PFSK-1 (cell line): Measurements from ENCODE around the gene TRIM32.

Source experiments
- FOXP2 ChIP-seq: optimal IDR thresholded peaks from 2 replicates; pipeline ENCODE3; 2011; ENCODE audit warnings: borderline replicate concordance, control low read depth, inconsistent platforms; ENCODE audit not compliant: insufficient read depth; ENCODE audit errors: extremely low read length, extremely low read depth
- POLR2AphosphoS5 ChIP-seq: IDR thresholded peaks from 2 replicates; pipeline ENCODE4 v1.6.1; 2012; ENCODE audit warnings: low read depth, mild to moderate bottlenecking, control low read depth, low read length, moderate library complexity
- REST ChIP-seq, 2 experiments: IDR thresholded peaks; 2 replicates each; pipeline versions ENCODE4 v1.6.1 to v1.8.0; 2011 to 2012; ENCODE audit warnings: low read depth in 2 of 2, low read length in 2 of 2, control low read depth in 1 of 2, inconsistent platforms in 1 of 2, mild to moderate bottlenecking in 1 of 2, moderate library complexity in 1 of 2; ENCODE audit not compliant: insufficient read depth in 1 of 2
- SIN3A ChIP-seq: IDR thresholded peaks from 2 replicates; pipeline ENCODE4 v1.6.1; 2012; ENCODE audit warnings: mild to moderate bottlenecking, low read length, moderate library complexity, borderline replicate concordance; ENCODE audit not compliant: insufficient read depth
- TAF1 ChIP-seq: IDR thresholded peaks from 2 replicates; pipeline ENCODE4 v1.6.1; 2012; ENCODE audit warnings: low read length, control low read depth, borderline replicate concordance; ENCODE audit not compliant: insufficient read depth

Gene TRIM32

GRCh38 chr9:116674210-116674980 lies 12.7 kb upstream of the TRIM32 start:
- no peak for TF ChIP-seq POLR2AphosphoS5
- no peak for TF ChIP-seq FOXP2
- TF ChIP-seq TAF1, result no peak
- TF ChIP-seq SIN3A, result no peak
- no peak for TF ChIP-seq REST (IDR thresholded peaks at IDR 0.05; ENCODE audit: insufficient read depth in 1 of 2, low read depth in 2 of 2, low read length in 2 of 2)

- no peak for TF ChIP-seq POLR2AphosphoS5
- TF ChIP-seq REST (IDR thresholded peaks at IDR 0.05; ENCODE audit: insufficient read depth in 1 of 2, low read depth in 2 of 2, low read length in 2 of 2), result no peak
- no peak for TF ChIP-seq TAF1
- TF ChIP-seq FOXP2, result no peak
- TF ChIP-seq SIN3A, result no peak
These were observed 3.6 kb upstream of the TRIM32 start for GRCh38 chr9:116683535-116683934.

GRCh38 chr9:116685166-116685565 lies 1.9 kb upstream of the TRIM32 start:
- no peak for TF ChIP-seq REST (IDR thresholded peaks at IDR 0.05; ENCODE audit: insufficient read depth in 1 of 2, low read depth in 2 of 2, low read length in 2 of 2)
- no peak for TF ChIP-seq TAF1
- TF ChIP-seq FOXP2, result no peak
- no peak for TF ChIP-seq SIN3A
- TF ChIP-seq POLR2AphosphoS5, result no peak

- TF ChIP-seq TAF1 (no peak), POLR2AphosphoS5 (no peak), REST (IDR thresholded peaks at IDR 0.05; ENCODE audit: insufficient read depth in 1 of 2, low read depth in 2 of 2, low read length in 2 of 2) (no peak), SIN3A (no peak), FOXP2 (no peak)
These were observed 970 bp upstream of the TRIM32 start for GRCh38 chr9:116686135-116686534.
